Vagina (tissue), 2 donors: Measurements from ENCODE around the gene ADAM8. TPM values are rescaled to one million over a fixed set of nuclear protein-coding genes. Genes with fewer than 3 reads are reported as not detected.

Experiments used
- DNase-seq, 2 donors: peaks; one replicate each; pipeline ENCODE4 v3.0.0-alpha.2; 2017; ENCODE audit errors: extremely low spot score in 2 of 2
- H3K27ac ChIP-seq: fragments of 200-600 bp; sonication (generic); one replicate; pipeline ENCODE4 v1.5.1; 2019
- H3K27me3 ChIP-seq: fragments of 200-600 bp; sonication (generic); one replicate; pipeline ENCODE4 v1.5.1; 2019
- H3K36me3 ChIP-seq, 2 donors: fragments of 200-600 bp; sonication (generic); one replicate each; pipeline ENCODE4 v1.5.1; 2017 to 2019
- H3K4me1 ChIP-seq: fragments of 200-600 bp; sonication (generic); one replicate; pipeline ENCODE4 v1.5.1; 2019
- H3K4me3 ChIP-seq, 2 donors: fragments of 200-600 bp; sonication (generic); 1 replicate in 1 of 2; 2 replicates in 1 of 2; pipeline ENCODE4 v1.5.1; 2016 to 2019
- H3K9me3 ChIP-seq: fragments of 200-600 bp; sonication (generic); one replicate; pipeline ENCODE4 v1.5.1; 2019
- CTCF ChIP-seq, 3 experiments: fragments of 450-650 bp in 2 of 3; fragments of 200-600 bp in 1 of 3; sonication (generic) in 1 of 3; IDR thresholded peaks; one replicate each; pipeline ENCODE4 v1.5.1; 2017 to 2019; ENCODE audit warnings: antibody characterized with exemption in 3 of 3, mild to moderate bottlenecking in 2 of 3, moderate library complexity in 2 of 3
- POLR2A ChIP-seq, 2 donors: fragments of 450-650 bp; IDR thresholded peaks; one replicate each; pipeline ENCODE4 v1.6.1; 2017; ENCODE audit warnings: antibody characterized with exemption in 2 of 2, mild to moderate bottlenecking in 2 of 2, moderate library complexity in 2 of 2
- POLR2AphosphoS5 ChIP-seq, 2 donors: sonication (generic); formaldehyde crosslinking; IDR thresholded peaks; one replicate each; pipeline ENCODE4 v1.9.0; 2017; ENCODE audit warnings: antibody characterized with exemption in 2 of 2, mild to moderate bottlenecking in 2 of 2, low read depth in 1 of 2; ENCODE audit not compliant: insufficient read depth in 1 of 2
- intact Hi-C: fragments of 100-400 bp; cut with DNase I; formaldehyde crosslinking; loops from one replicate; pipeline ENCODE4 v1.15.1; 2023
- total RNA-seq: library from RNA; depleted of rRNA; stranded (reverse); fragments of >200 nt; gene quantifications from one replicate; pipeline ENCODE4 v1.2.3, GENCODE V29; 2016

Gene ADAM8
- total RNA-seq, 1 donor from 2014 or later = 11.0 TPM

GRCh38 chr10:133309100-133309719 lies 32.5 kb upstream of the ADAM8 start:
- H3K4me1 ChIP-seq = peaks cover 43% of the 10 kb centered on the region
- intact Hi-C loops = loop anchor here (5.0 kb wide), 1 partner anchor 83 kb away; the partner anchor contains the start of gene MTG1
- peaks cover 0 to 14% of the 10 kb centered on the region in 2 donors for H3K36me3 ChIP-seq
- peak in 1 of 2 donors; percentile 94 for DNase-seq
- H3K9me3 ChIP-seq = no peaks in the 10 kb centered on the region
- peak overlapping the region; percentile 89 to 94 for H3K4me3 ChIP-seq
- TF ChIP-seq POLR2AphosphoS5 (IDR thresholded peaks at IDR 0.05; ENCODE audit: insufficient read depth in 1 of 2, low read depth in 1 of 2) (peak in 1 of 2 donors; percentile 19), POLR2A (IDR thresholded peaks at IDR 0.05) (no peak)
- H3K27ac ChIP-seq = peak overlapping the region; percentile 92
- H3K27me3 ChIP-seq = no peaks in the 10 kb centered on the region

- Histone ChIP-seq H3K4me3 (peak within 1 kb of the TSS; percentile 89 to 94), H3K4me1 (peaks cover 46% of the 10 kb centered on the region), H3K9me3 (no peaks in the 10 kb centered on the region), H3K27me3 (no peaks in the 10 kb centered on the region), H3K27ac (peak within 1 kb of the TSS; percentile 92), H3K36me3 (peaks cover 0 to 14% of the 10 kb centered on the region in 2 donors)
- TF ChIP-seq POLR2AphosphoS5 (IDR thresholded peaks at IDR 0.05; ENCODE audit: insufficient read depth in 1 of 2, low read depth in 1 of 2) (no peak), POLR2A (IDR thresholded peaks at IDR 0.05) (peak in 1 of 2 donors; percentile 36)
- intact Hi-C loops = loop anchor here (5.0 kb wide), 1 partner anchor 84 kb away; the partner anchor contains the start of gene MTG1
- DNase-seq = no peak
These were observed 31.9 kb upstream of the ADAM8 start, which contains the start of the genes TUBGCP2 and ZNF511 for GRCh38 chr10:133308421-133309099. TUBGCP2 (minus strand) TSS chr10:133308872; CDS start chr10:133302941, 5,931 bp downstream. ZNF511 (plus strand) TSS chr10:133308914; CDS start chr10:133308944, 30 bp downstream.

DNA sequence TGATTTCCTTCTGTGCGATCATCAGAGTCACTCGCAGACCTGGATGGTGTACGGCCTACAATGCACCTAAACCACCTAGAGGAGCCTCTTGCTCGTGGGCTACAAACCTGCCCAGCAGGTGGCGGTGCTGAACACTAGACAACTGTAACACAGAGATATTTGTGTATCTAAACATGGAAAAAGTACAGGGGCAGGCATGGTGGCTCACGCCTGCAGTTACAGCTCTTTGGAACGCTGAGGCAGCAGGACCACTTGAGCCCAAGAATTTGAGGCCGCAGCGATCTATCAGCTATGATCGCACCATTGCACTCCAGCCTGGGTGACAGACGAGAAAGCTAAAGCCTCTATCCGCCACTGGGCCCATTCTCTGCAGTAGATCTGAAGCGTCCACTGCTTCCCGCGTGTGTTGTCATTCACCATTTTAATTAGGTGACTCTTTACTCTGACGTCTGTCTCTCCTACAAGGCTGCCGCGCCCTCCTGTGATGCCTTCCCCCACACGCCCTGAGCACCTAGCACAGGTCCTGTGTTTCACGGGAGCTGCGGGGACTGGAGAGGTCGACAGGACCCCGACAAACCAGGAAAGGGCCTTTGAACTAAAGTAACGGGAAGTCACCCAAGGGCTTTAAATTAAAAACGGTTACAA lies 31.2 kb upstream of the ADAM8 start:
- TF ChIP-seq POLR2A (IDR thresholded peaks at IDR 0.05) (no peak), CTCF (IDR thresholded peaks at IDR 0.05) (peak in 2 of 3 experiments; percentile 7 to 40), POLR2AphosphoS5 (IDR thresholded peaks at IDR 0.05; ENCODE audit: insufficient read depth in 1 of 2, low read depth in 1 of 2) (peak in 1 of 2 donors; percentile 15)
- Histone ChIP-seq H3K4me1 (peaks cover 46% of the 10 kb centered on the region), H3K36me3 (peaks cover 0 to 14% of the 10 kb centered on the region in 2 donors), H3K4me3 (peak overlapping the region; percentile 89 to 94), H3K9me3 (no peaks in the 10 kb centered on the region), H3K27ac (peak overlapping the region; percentile 92), H3K27me3 (no peaks in the 10 kb centered on the region)
- no peak for DNase-seq
- intact Hi-C loops = loop anchor here (5.0 kb wide), 1 partner anchor 84 kb away; the partner anchor contains the start of gene MTG1

DNA sequence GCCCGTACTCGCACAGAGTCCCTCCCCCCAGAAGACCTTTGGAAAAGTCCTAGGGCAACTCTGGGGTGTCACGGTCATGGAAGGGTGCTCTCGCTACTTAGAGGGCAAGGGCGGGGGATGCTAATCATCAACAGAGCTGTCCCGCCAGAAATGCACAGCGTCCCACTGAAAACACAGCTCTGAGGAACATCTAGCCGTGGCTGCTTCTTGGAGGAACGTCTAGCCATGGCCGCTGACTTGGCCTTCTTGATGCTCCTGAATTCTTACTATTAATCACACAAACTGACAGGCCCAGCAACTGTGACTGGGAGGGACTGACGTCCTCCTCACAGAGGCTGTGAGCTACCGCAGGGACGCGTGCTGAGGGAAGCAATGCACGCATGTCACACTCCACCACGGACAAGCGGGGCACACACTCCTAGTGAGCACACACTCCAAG lies 30.3 kb upstream of the ADAM8 start:
- H3K9me3 ChIP-seq = no peaks in the 10 kb centered on the region
- peaks cover 46% of the 10 kb centered on the region for H3K4me1 ChIP-seq
- no peak for DNase-seq
- TF ChIP-seq CTCF (IDR thresholded peaks at IDR 0.05) (no peak), POLR2AphosphoS5 (IDR thresholded peaks at IDR 0.05; ENCODE audit: insufficient read depth in 1 of 2, low read depth in 1 of 2) (no peak), POLR2A (IDR thresholded peaks at IDR 0.05) (no peak)
- peak overlapping the region in 1 of 2 donors; percentile 94 for H3K4me3 ChIP-seq
- peaks cover 0 to 16% of the 10 kb centered on the region in 2 donors for H3K36me3 ChIP-seq
- H3K27ac ChIP-seq = no peak overlapping the region
- no peaks in the 10 kb centered on the region for H3K27me3 ChIP-seq
- intact Hi-C loops = loop anchor here (5.0 kb wide), 1 partner anchor 85 kb away; the partner anchor contains the start of gene MTG1

DNA sequence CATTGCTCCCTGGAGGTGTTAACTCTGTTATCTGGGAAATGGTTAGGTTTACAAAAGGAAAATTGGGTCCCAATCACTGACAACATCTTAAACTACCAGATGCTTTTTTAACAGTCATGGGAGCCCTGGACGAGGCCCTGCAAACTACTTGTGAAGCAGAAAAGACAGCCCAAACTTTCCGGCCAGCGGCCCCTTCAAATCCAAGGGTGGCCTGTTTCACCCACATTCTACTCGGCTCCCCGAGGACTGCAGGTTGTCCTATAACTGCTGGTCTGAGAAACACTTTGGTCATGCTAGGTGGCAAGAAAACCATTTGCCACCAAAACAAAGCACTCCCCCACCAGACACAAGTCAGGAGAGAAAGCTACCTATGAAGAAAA lies 29.4 kb upstream of the ADAM8 start:
- Histone ChIP-seq H3K36me3 (peaks cover 0 to 22% of the 10 kb centered on the region in 2 donors), H3K27me3 (no peaks in the 10 kb centered on the region), H3K4me1 (peaks cover 46% of the 10 kb centered on the region), H3K9me3 (no peaks in the 10 kb centered on the region), H3K27ac (peak overlapping the region; percentile 28), H3K4me3 (no peak overlapping the region)
- TF ChIP-seq POLR2AphosphoS5 (IDR thresholded peaks at IDR 0.05; ENCODE audit: insufficient read depth in 1 of 2, low read depth in 1 of 2) (no peak), CTCF (IDR thresholded peaks at IDR 0.05) (no peak), POLR2A (IDR thresholded peaks at IDR 0.05) (no peak)
- DNase-seq = no peak
- intact Hi-C loops = loop anchor here (5.0 kb wide), 1 partner anchor 86 kb away; the partner anchor contains the start of gene MTG1
